NCI-H345 treated with DMSO at 0.1 percent for 48 hours (cell line): ENCODE data around the gene GJC1.

Source experiments
- DNase-seq: peaks from one replicate; lab custom pipeline; 2025; ENCODE audit not compliant: unreplicated experiment; lab: John Stamatoyannopoulos, UW

GJC1 gene

GRCh38 chr17:44778656-44779210 is 51.4 kb downstream of the GJC1 start:
- DNase-seq: no peak

GRCh38 chr17:44777394-44778348 is 52.4 kb downstream of the GJC1 start:
- DNase-seq: no peak

GRCh38 chr17:44776628-44777393 is 53.3 kb downstream of the GJC1 start:
- DNase-seq: no peak

- peak; percentile 62 for DNase-seq
Observed at GRCh38 chr17:44775838-44776621, 54.1 kb downstream of the GJC1 start.

DNA sequence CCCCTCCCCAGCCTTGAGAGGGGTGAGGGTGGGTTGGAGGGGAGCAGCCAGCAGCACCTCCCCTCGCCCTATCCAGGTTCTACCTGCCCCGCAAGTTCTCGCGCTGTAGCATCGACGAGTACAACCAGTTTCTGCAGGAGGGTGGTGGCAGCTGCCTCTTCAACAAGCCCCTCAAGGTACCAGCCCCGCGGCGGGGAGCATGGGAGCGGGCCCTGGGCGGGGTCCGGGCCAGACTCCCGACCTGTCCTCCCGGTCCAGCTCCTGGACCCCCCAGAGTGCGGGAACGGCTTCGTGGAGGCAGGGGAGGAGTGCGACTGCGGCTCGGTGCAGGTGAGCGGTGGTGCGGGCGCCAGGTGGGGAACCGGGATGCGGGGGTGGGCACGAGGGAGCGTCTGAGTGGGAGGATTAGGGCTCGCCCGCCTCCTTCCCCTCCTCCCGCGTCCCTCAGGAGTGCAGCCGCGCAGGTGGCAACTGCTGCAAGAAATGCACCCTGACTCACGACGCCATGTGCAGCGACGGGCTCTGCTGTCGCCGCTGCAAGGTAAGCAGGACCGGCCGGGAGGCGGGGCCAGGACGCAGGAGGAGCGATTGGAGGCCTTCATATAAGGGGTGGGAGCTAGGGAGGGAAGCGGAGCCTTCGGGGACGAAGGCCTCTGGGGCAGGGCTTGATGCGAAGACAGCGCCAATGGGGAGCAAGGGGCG is 54.8 kb downstream of the GJC1 start:
- peak; percentile 95 for DNase-seq

DNA sequence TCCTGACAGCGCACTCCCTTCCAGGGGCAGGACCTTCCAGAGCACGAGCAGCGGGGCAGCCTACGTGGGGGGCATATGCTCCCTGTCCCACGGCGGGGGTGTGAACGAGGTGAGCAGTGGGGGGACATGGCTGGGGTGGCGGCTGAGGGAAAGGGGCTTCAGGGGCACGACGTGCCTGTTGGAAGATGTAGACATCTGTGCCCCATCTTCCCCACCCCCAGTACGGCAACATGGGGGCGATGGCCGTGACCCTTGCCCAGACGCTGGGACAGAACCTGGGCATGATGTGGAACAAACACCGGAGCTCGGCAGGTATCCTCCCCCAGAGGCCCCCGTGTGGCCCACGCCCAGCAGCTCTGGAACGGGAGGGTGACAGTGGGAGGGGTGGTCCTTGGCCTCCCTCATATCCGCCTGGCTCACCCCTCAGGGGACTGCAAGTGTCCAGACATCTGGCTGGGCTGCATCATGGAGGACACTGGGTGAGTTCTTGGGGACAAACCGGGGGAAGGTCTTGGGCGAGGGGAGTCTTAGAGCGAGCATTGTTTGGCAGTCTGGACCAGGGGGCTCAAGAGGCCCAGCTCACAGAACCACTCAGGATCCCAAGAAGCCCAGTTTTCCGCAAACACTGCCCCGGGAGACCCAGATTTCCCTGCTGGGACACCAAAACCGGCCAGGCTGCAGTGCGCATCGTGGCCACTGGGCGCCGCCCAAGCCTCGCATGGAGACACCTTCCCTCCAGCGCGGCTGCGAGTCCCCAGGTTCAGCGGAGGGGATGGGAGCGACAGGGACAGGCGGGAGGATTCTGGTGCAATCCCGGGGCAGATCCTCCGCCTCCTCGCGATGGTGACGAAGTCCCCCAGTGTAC is 55.6 kb downstream of the GJC1 start:
- peak; percentile 74 for DNase-seq

GRCh38 chr17:44773140-44773539 is 56.9 kb downstream of the GJC1 start:
- no peak for DNase-seq

- DNase-seq: no peak
Observed at GRCh38 chr17:44772308-44773045, 57.6 kb downstream of the GJC1 start.

- DNase-seq: no peak
Observed at GRCh38 chr17:44770166-44770925, 59.7 kb downstream of the GJC1 start.

- DNase-seq: no peak
Observed at GRCh38 chr17:44769647-44770084, 60.4 kb downstream of the GJC1 start.

DNA sequence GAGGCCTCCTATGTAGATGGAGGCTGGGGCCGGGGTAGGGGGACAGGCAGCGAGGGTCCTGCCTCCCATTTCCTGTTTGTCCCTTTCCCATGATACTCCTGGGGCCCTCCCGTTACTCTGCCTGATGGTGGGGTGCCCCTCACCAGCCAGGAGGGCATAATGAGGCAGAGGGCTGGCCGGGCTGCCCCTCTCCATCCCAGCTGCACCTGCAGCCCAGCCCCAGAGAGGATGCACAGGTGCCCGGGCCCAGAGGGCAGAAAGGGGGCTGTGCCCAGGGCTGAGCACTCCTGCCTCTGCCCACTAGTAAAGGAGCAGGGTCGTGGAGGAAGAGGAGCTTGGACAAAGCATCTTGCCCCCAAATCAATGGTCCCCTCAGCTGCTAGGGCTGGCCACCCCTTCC is 60.9 kb downstream of the GJC1 start:
- no peak for DNase-seq

GRCh38 chr17:44768505-44769142 is 61.5 kb downstream of the GJC1 start:
- no peak for DNase-seq

- DNase-seq: no peak
Observed at GRCh38 chr17:44767493-44767892, 62.6 kb downstream of the GJC1 start.

DNA sequence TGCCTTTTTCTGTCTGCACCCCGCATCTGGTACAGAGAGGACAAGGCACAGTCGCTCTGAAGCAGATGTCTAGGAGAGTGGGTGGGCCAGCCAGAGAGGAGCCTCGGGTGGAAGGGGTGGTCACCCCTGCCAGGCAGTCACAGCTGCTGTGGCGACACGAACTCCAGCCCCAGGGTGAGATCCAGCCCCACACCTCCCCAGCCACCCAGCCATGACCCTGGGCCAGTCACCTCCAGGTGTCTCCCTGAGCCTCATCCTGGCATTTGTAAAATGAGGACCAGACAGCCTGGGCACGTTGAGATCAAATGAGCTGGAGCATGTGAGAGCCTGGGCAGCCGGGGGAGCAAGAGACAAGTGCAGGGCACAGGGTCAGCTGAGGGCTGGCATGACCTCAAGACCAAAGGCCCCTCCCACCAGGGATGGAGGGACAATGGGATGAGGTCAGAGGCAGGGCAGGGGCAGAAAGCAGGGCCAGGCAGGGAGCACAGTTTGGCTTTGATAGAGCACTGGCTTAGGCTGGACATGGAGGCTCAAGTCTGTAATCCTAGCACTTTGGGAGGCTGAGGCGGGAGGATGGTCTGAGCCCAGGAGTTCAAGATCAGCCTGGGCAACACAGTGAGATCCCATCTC is 63.6 kb downstream of the GJC1 start:
- no peak for DNase-seq

- no peak for DNase-seq
Observed at GRCh38 chr17:44765965-44766364, 64.1 kb downstream of the GJC1 start.

DNA sequence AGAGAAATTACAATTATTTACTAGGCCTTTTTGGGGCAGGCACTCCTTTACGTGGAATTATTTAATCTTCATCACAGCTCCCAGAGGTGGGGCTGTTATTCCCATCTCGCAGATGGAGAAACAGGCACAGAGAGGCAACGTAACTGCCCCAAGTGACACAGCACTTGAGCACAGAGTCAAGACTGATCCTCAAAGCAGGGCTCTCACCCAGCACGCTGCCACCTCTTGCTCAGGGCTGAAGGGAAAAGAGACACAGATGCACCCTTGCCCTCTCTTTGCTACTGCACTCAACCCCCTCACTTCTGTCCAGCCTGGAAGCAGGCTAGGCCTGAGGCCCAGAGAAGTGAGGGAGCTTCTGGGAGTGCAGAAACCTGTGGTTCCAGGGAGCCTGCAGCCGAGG is 66.9 kb downstream of the GJC1 start:
- no peak for DNase-seq
